ENCODE data around the gene GABRG2. TPM values are rescaled to one million over a fixed set of nuclear protein-coding genes. Genes with fewer than 3 reads are reported as not detected.

GABRG2 gene
- total RNA-seq, 1 donor from 2014 or later: not detected

GRCh38 chr5:162139190-162139589, 71.6 kb downstream of the GABRG2 start:
- no peaks in the 10 kb centered on the region for H3K36me3 ChIP-seq
- H3K27ac ChIP-seq: no peak overlapping the region
- DNase-seq (no peak), ATAC-seq (no peak)
- H3K4me1 ChIP-seq: no peaks in the 10 kb centered on the region
- no peaks in the 10 kb centered on the region for H3K9me3 ChIP-seq
- intact Hi-C loops (cut with DNase I): no loop called here
- H3K4me3 ChIP-seq: no peak overlapping the region
- no peaks in the 10 kb centered on the region for H3K27me3 ChIP-seq
- TF ChIP-seq, protein P1, sequence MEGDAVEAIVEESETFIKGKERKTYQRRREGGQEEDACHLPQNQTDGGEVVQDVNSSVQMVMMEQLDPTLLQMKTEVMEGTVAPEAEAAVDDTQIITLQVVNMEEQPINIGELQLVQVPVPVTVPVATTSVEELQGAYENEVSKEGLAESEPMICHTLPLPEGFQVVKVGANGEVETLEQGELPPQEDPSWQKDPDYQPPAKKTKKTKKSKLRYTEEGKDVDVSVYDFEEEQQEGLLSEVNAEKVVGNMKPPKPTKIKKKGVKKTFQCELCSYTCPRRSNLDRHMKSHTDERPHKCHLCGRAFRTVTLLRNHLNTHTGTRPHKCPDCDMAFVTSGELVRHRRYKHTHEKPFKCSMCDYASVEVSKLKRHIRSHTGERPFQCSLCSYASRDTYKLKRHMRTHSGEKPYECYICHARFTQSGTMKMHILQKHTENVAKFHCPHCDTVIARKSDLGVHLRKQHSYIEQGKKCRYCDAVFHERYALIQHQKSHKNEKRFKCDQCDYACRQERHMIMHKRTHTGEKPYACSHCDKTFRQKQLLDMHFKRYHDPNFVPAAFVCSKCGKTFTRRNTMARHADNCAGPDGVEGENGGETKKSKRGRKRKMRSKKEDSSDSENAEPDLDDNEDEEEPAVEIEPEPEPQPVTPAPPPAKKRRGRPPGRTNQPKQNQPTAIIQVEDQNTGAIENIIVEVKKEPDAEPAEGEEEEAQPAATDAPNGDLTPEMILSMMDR (IDR thresholded peaks at IDR 0.05): no peak

DNA sequence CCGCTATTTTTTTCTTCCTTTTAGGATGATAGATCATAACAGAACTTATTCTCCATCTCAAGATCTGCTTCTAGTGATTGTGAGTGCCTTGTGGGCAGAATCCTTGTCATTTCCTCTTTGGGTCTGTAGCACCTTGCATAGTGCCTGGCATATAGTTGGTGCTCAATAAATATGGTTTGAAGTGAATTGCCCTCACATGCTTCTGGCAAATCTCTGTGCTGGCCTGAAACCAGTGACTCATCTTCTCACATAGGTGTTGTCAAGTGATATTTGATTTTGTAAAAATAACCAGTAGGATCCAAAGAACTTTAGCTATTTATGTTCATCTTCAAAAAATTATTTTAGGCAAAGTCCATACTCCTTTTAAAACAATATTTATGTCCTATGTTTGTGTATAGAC, 86.7 kb downstream of the GABRG2 start:
- TF ChIP-seq, protein P1 (IDR thresholded peaks at IDR 0.05): no peak
- intact Hi-C loops (cut with DNase I): no loop called here

DNA sequence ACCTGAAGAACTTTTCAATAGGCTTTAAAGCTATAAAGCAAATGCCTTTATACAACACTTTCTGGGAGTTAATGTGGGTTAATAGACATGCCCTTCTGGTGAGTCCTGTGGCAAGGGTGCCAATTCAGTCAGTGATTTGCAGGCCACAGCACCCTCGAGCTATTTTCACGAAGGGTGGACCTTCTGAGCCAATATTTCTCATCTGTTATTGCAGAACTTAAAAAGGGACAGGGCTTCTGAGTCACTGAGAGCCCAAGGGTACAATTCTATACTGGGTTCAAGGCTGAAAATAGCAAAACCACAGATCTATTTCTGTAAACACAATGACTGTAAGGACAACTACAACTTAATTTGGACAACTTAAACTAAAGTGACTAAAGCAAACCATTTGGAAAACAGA, 92.8 kb downstream of the GABRG2 start:
- Histone ChIP-seq H3K9me3 (no peaks in the 10 kb centered on the region), H3K4me3 (no peak overlapping the region), H3K36me3 (no peaks in the 10 kb centered on the region), H3K4me1 (no peaks in the 10 kb centered on the region), H3K27me3 (no peaks in the 10 kb centered on the region), H3K27ac (no peak overlapping the region)
- ATAC-seq (no peak), DNase-seq (no peak)
- intact Hi-C loops (cut with DNase I): no loop called here
- TF ChIP-seq, protein P1 (IDR thresholded peaks at IDR 0.05): no peak

More for the DNA sequence above, 86.7 kb downstream of the GABRG2 start:
- no peaks in the 10 kb centered on the region for H3K36me3 ChIP-seq
- no peak overlapping the region for H3K27ac ChIP-seq
- no peak for DNase-seq
- H3K4me1 ChIP-seq: no peaks in the 10 kb centered on the region
- H3K4me3 ChIP-seq: no peak overlapping the region
- H3K9me3 ChIP-seq: no peaks in the 10 kb centered on the region
- H3K27me3 ChIP-seq: no peaks in the 10 kb centered on the region
- ATAC-seq: no peak

GRCh38 chr5:162163663-162164062, 96.1 kb downstream of the GABRG2 start:
- H3K4me1 ChIP-seq: no peaks in the 10 kb centered on the region
- intact Hi-C loops (cut with DNase I): no loop called here
- DNase-seq: no peak
- TF ChIP-seq, protein P1 (IDR thresholded peaks at IDR 0.05): no peak
- no peak for ATAC-seq
- no peaks in the 10 kb centered on the region for H3K36me3 ChIP-seq
- H3K27ac ChIP-seq: no peak overlapping the region
- H3K9me3 ChIP-seq: no peaks in the 10 kb centered on the region
- H3K4me3 ChIP-seq: no peak overlapping the region
- H3K27me3 ChIP-seq: no peaks in the 10 kb centered on the region

- TF ChIP-seq, protein P1 (IDR thresholded peaks at IDR 0.05): no peak
- DNase-seq (no peak), ATAC-seq (peak; percentile 43)
- no peaks in the 10 kb centered on the region for H3K36me3 ChIP-seq
- H3K4me1 ChIP-seq: no peaks in the 10 kb centered on the region
- H3K27ac ChIP-seq: no peak overlapping the region
- intact Hi-C loops (cut with DNase I): no loop called here
- H3K4me3 ChIP-seq: no peak overlapping the region
- no peaks in the 10 kb centered on the region for H3K27me3 ChIP-seq
- no peaks in the 10 kb centered on the region for H3K9me3 ChIP-seq
Measured at GRCh38 chr5:162174358-162174974, 106.9 kb downstream of the GABRG2 start.

GRCh38 chr5:162187371-162187770, 119.8 kb downstream of the GABRG2 start:
- no peaks in the 10 kb centered on the region for H3K4me1 ChIP-seq
- no peak overlapping the region for H3K27ac ChIP-seq
- no peak for ATAC-seq
- H3K4me3 ChIP-seq: no peak overlapping the region
- H3K9me3 ChIP-seq: no peaks in the 10 kb centered on the region
- H3K36me3 ChIP-seq: no peaks in the 10 kb centered on the region
- intact Hi-C loops (cut with DNase I): no loop called here
- no peaks in the 10 kb centered on the region for H3K27me3 ChIP-seq
- DNase-seq: no peak
- TF ChIP-seq, protein P1 (IDR thresholded peaks at IDR 0.05): no peak

Measured in upper lobe of right lung (tissue), 1 donor.